NCI-H1417 (cell line): Measurements from ENCODE around the gene AASDHPPT.
"Not testable (repeated sequence)": the region's sequence is repeated elsewhere in the genome, so short reads cannot be mapped to it uniquely, and the experiment has no call there.

Experiments
- DNase-seq, 3 experiments: peaks; one replicate each; lab custom pipeline; 2025; lab: John Stamatoyannopoulos, UW

AASDHPPT gene, protein sequence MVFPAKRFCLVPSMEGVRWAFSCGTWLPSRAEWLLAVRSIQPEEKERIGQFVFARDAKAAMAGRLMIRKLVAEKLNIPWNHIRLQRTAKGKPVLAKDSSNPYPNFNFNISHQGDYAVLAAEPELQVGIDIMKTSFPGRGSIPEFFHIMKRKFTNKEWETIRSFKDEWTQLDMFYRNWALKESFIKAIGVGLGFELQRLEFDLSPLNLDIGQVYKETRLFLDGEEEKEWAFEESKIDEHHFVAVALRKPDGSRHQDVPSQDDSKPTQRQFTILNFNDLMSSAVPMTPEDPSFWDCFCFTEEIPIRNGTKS

GRCh38 chr11:106077609-106078455 lies at the start of gene AASDHPPT:
Gene AASDHPPT, plus strand, starts transcription at chr11:106077662. Its CDS starts 49 bp downstream, at chr11:106077711.
- peak; percentile 56 to 94 (median 91) for DNase-seq

DNA sequence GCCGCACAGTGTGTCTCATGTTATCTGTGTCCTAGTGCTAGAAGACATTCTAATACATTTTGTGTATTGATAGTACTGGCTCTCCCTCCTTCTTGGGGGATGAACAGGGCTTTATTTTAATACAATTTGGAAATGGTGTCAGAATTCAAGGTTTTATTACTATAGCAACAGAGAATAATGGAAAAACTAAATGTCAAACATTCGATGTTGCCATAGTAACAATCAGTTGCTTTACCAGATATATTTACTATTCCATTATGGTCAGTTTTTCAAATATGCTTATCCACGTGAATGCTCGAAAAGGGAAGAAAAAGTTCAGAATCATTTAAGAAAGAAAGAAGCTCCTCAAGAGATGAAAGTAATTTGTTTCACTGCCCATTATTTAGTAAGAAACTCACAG lies 46.9 kb upstream of the AASDHPPT start:
- DNase-seq: no peak

DNA sequence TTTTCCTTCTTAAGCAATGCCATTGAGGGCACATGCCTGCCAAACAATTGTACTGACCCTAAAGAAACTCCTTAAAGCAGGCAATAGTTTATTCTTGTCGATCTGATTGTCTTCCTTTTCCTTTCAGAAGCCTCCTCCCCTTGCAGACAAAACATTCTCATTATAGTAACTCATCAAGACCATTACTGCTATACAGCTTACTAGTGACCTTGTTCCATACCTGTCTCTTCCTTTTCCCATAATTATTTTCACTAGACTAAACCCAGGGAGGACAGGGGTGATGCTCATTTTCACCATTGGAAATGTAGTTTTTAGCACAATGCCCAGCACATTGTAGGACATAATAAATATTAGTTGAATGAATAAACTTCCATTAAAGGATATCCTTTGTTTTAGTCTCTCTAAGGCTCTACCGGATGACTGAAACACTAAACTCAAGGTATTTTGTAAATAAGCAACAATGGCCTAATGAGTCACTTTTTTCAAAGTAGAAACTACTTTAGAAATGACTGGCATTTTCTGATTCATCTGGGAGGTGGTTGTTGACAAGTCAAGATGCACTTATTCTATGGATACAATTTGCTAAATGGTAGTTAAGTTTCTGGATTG lies 46.2 kb upstream of the AASDHPPT start:
- no peak for DNase-seq

DNA sequence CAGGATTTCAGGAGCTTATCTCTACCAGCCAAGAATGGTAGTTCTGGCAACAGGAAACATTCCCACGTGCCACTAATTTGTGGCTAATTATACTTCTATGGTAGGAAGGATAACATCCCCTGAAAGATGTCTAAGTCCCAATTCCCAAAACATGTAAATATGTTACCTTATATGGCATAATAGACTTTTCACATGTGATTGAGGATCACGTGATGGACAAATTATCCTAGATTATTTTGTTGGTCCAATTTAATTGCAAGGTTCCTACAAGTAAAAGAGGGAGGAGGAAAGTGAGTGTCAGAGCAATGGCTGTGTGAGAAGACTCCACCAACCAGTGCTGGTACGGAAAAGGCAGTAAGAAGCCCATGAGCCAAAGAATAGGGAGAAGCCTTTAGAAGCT lies 45.5 kb upstream of the AASDHPPT start:
- no peak for DNase-seq

DNA sequence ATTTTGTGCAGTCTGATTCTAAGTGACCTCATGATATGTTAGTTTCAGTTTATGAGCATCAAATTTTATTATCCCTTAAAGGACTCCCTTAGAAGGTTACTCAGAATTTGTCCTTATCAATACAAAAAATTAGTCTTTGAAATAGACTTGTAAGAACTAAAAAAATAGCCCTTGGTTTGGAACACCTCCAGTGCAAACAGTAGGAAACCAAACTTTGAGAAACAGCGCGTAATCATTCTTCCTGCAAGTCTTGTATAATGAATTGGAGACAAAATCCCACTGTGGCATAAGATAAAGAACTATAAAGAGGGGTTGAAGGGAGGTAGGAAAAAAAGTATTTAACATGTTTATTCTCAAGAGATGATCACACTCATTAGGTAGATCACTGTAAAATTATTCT lies 44.6 kb upstream of the AASDHPPT start:
- DNase-seq: no peak

DNA sequence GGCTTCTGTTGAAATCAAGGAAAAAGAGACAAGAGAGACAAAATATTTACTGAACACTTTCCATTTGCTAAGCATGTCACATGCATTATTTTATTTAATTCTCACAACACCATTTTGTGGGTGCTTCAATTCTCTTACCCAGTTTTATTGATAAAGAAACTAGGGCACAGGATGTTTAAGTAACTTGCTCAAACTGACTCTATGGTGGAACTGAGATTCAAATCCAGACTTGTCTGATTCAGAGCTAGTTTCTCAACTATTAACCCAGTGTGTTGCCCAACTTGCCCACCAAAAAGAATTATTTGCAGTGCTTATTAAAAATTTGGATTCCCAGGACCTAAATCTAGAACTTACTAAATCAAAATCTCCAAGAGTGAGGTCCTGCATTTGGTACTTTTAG lies 33.9 kb upstream of the AASDHPPT start:
- DNase-seq: no peak

DNA sequence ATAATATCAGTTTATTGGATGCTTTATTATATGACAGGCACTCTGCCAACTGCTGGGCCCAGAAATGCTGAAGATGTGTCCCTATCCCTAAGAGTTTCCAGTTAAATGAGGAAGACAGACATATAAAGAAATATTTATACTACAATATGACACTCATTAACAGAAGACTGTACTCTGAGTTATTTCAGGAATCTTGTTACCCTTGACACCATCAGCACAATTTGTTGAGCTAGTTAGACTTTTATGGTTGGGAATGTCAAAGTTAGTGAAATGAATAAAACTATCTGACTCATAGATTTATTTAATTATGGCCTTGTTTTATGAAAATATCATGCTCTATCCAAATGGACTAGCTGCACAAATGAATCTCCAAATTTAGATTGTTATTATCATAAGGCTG lies 29.8 kb upstream of the AASDHPPT start:
- no peak for DNase-seq

- DNase-seq: no peak
Measured at GRCh38 chr11:106049727-106050476, 27.6 kb upstream of the AASDHPPT start.

GRCh38 chr11:106051103-106051502 lies 26.4 kb upstream of the AASDHPPT start:
- no peak for DNase-seq

DNA sequence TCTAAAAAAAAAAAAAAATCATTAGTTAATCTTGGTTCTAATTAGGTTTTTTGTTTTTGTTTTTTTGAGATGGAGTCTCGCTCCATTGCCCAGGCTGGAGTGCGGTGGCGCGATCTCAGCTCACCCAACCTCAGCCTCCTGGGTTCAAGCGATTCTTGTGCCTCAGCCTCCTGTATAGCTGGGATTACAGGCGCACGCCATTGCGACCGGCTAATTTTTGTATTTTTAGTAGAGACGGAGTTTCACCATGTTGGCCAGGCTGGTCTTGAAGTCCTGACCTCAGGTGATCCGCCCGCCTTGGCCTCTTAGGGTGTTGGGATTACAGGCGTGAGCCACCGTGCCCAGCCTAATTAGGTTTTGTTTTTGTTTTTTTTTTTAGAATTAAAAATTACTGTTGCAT lies 19.1 kb upstream of the AASDHPPT start:
- not testable (repeated sequence) for DNase-seq

GRCh38 chr11:106059617-106060016 lies 17.8 kb upstream of the AASDHPPT start:
- DNase-seq: no peak

GRCh38 chr11:106061249-106061784 lies 16.1 kb upstream of the AASDHPPT start:
- no peak for DNase-seq

DNA sequence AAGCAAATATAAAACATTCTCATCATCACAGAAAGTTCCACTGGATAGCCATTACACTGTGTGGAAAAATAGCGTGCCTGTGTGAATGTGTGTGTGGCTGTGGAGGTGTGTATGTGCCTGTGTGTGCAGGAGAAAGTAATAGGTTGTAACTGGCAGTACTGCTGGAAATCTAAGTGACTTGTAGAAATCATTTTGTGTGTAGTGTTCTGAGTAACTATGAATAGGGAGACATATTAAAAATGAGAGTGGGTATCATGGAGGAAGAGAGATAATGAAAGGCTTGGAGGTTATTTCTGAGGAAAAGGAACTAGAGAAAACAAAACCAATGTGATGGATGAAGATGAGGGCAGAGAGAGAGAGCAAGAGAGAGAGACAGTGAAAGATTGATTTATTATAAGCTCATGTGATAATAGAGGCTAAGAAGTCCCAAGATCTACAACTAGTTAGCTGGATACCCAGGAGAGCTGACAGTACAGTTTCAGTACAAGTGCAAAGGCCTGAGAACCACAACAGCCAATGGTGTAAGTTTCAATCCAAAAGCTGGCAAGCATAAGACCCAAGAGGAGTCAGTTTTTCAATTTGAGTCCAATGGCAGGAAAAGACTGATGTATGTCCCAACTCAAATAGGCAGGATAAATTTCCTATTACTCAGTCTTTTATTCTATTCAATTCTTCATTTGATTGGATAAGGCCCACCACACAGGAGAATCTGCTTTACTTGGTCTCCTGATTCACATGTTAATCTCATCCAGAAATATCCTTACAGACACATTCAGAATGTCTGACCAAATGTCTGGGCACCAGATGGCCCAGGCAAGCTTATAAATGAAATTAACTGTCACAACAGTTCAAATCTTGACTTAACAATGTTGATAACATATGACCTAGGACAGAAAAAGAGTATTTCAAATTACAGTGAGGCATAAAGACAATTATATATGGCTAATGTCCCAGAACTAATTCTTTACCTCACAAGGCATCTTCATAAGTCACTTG lies 15.2 kb upstream of the AASDHPPT start:
- no peak for DNase-seq

GRCh38 chr11:106063009-106063408 lies 14.5 kb upstream of the AASDHPPT start:
- DNase-seq: no peak

- DNase-seq: no peak
Measured at GRCh38 chr11:106070606-106071005, 6.9 kb upstream of the AASDHPPT start.

GRCh38 chr11:106072804-106073203 lies 4.7 kb upstream of the AASDHPPT start:
- DNase-seq: peak in 1 of 3 experiments; percentile 38

DNA sequence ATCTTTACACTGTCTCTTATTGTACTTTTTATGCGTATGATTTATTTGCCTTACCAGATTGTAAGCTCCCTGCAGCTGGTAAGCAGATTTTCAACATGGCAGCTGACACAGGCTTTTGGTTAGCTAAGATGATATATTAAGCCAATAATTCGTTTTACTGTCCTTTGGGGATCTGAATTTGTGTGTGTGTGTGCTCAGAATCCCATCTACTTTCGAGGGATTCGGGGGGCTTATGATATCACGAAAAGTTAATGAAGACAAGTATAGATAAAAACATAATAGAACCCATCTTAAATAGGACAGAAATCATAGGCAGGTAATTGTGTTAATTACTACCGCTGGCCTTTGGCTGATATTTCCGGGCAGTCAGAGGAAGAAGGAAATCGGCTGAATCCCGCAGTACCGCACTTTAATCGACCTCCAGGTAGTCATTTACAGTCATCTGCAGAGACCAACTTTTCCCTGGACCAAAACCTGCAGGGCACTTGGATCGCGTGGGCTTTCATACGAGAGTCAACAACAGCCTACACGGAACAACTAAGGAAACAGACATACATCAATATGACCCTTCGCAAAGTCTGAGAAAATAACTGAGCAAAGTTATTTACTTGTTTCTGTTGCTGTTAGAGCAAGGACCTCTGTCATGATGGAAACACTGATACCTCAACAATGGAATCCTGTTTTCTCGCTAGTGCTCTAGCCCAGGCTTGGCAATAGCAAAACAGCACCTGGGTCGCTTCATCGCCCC lies 1.1 kb upstream of the AASDHPPT start:
- DNase-seq: peak in 2 of 3 experiments; percentile 73 to 84

DNA sequence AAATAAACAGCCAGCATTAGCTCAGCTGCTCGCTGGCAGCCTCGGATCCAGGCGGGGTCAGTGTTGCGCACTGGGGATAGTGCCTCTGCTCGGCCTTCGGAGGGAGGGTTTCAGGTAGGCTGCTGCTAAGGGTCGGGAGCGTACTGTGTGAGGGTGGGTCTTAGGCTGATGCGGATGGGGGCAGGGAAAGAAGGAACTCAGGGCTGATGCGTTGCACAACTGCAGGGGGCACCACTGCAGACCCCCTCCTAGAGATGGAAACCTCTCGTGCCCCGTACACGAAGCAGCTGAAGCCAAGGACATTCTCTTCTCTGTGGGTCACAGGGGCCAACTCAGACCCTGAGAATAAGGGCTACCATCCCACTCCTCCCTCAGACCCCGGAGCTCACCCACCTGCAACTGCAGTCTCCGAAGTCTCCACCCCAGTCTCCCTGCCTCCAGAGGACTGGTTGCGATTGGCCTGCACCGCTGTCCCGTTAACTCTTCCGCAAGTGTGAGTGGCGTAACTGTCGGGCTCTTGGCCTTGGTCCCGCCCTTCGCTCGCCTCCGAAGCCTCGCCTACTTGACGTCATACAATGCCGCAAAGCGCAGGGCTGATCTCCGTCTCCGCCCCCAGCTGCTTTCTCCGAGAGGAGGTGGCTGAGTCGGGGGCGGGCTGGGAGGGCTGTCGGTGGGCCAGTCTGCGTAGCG lies 398 bp upstream of the AASDHPPT start, which contains the start of gene KBTBD3:
TSS of gene KBTBD3 (minus strand) at position 429 of the 690 bp plus-strand sequence. CDS start 18,250 bp downstream, outside the sequence.
- DNase-seq: peak; percentile 99 to 100 (median 99)

- DNase-seq: no peak
Measured at GRCh38 chr11:106082096-106082495, 4.6 kb downstream of the AASDHPPT start.
